ENCODE measurements around the gene XXYLT1. TPM values are rescaled to one million over a fixed set of nuclear protein-coding genes. Genes with fewer than 3 reads are reported as not detected.

The XXYLT1 gene
- total RNA-seq, 1 experiment from 2014 or later: 10.9 TPM

GRCh38 chr3:195073866-195074860 is 196.8 kb downstream of the XXYLT1 start:
- H2AFZ ChIP-seq (ENCODE audit: low read depth, low read length, poor library complexity, severe bottlenecking): no peak overlapping the region
- BruUV-seq (replicated peaks): no TSS peak
- no peaks in the 10 kb centered on the region for H3K9me3 ChIP-seq (ENCODE audit: control insufficient read depth in 1 of 2, insufficient read depth in 1 of 2, low read depth in 1 of 2, low read length in 2 of 2)
- H3K27me3 ChIP-seq (ENCODE audit: insufficient read depth, low read length): no peaks in the 10 kb centered on the region
- no peak for ATAC-seq
- no peaks in the 10 kb centered on the region for H4K20me1 ChIP-seq (ENCODE audit: insufficient read depth)
- no peaks in the 10 kb centered on the region; a peak in 1 of 4 replicates for H3K36me3 ChIP-seq (ENCODE audit: control insufficient read depth in 1 of 2, insufficient read depth in 2 of 2, low read length in 2 of 2)
- no peak overlapping the region for H3K9ac ChIP-seq (ENCODE audit: low read length)
- TF ChIP-seq RAD21 (IDR thresholded peaks at IDR 0.05; ENCODE audit: low read depth) (no peak), JUND (IDR thresholded peaks at IDR 0.05) (no peak), SRF (IDR thresholded peaks at IDR 0.05; ENCODE audit: low read depth) (no peak), SP1 (IDR thresholded peaks at IDR 0.05; ENCODE audit: low read depth) (no peak), EGR1 (IDR thresholded peaks at IDR 0.05; ENCODE audit: low read depth) (no peak), REST (IDR thresholded peaks at IDR 0.05; ENCODE audit: low read depth) (no peak), EZH2 (IDR thresholded peaks at IDR 0.05) (no peak), ELF1 (IDR thresholded peaks at IDR 0.05; ENCODE audit: borderline replicate concordance, low read depth) (no peak), ATF3 (IDR thresholded peaks at IDR 0.05) (no peak), ZFX (IDR thresholded peaks at IDR 0.05) (no peak), POLR2AphosphoS5 (IDR thresholded peaks at IDR 0.05; ENCODE audit: low read depth, low read length) (no peak), YY1 (IDR thresholded peaks at IDR 0.05; ENCODE audit: extremely low read depth, insufficient replicate concordance, low read depth, low read length) (no peak), CEBPB (IDR thresholded peaks at IDR 0.05; ENCODE audit: low read depth) (no peak), POLR2A (IDR thresholded peaks at IDR 0.05; ENCODE audit: borderline replicate concordance, extremely low read depth, insufficient read depth, insufficient read length) (no peak), TCF7L2 (IDR thresholded peaks at IDR 0.05; ENCODE audit: borderline replicate concordance, extremely low read depth, insufficient read depth, insufficient read length) (no peak), CBX3 (IDR thresholded peaks at IDR 0.05; ENCODE audit: low read depth) (no peak), MAX (IDR thresholded peaks at IDR 0.05) (no peak), EZH2phosphoT487 (IDR thresholded peaks at IDR 0.05; ENCODE audit: borderline replicate concordance) (no peak), CTCF (IDR thresholded peaks at IDR 0.05 in 2 of 3, conservative IDR thresholded peaks at IDR 0.05 in 1 of 3; ENCODE audit: borderline replicate concordance in 1 of 3, insufficient read depth in 1 of 3, low read depth in 2 of 3, low read length in 2 of 3) (no peak), FOSL1 (IDR thresholded peaks at IDR 0.05; ENCODE audit: low read depth) (no peak)
- ChIA-PET RAD21 (ENCODE audit: low non-redundant PET in 1 of 2, low total read pairs in 2 of 2, uncharacterized antibody in 2 of 2, unreplicated experiment in 2 of 2) (no interaction called here), POLR2A (no interaction called here), CTCF (no interaction called here)
- H3K4me2 ChIP-seq (ENCODE audit: low read length): no peak overlapping the region
- no peaks in the 10 kb centered on the region for H3K79me2 ChIP-seq (ENCODE audit: insufficient read depth, low read length)
- intact Hi-C loops (cut with micrococcal nuclease): no loop called here
- no peaks in the 10 kb centered on the region for H3K9me2 ChIP-seq (ENCODE audit: insufficient read depth)
- no peak overlapping the region for H3K4me3 ChIP-seq (replicated peaks in 1 of 2; ENCODE audit: low read depth in 1 of 2, low read length in 2 of 2)
- no peaks in the 10 kb centered on the region for H3K4me1 ChIP-seq (ENCODE audit: control insufficient read depth in 1 of 2, insufficient read depth in 2 of 2, low read length in 2 of 2)
- no peak for DNase-seq (ENCODE audit: low read depth, low spot score)
- no peak overlapping the region for H3K27ac ChIP-seq (ENCODE audit: low read depth, low read length)

Data from HCT116 (cell line).